22Rv1 (cell line): Measurements from ENCODE around the gene EPS8L1.

Experiments used
- H3K27ac ChIP-seq: fragments of 450-650 bp; 2 replicates; pipeline ENCODE4 v1.5.1; 2017
- ZFX ChIP-seq: fragments of 450-650 bp; IDR thresholded peaks from 2 replicates; pipeline ENCODE4 v1.6.1; 2017; ENCODE audit warnings: antibody characterized with exemption, borderline replicate concordance
- TF ChIP-seq, protein P1 (sequence below): fragments of 450-650 bp; IDR thresholded peaks from 2 replicates; pipeline ENCODE4 v1.5.1; 2017; ENCODE audit warnings: mild to moderate bottlenecking

EPS8L1 gene

DNA sequence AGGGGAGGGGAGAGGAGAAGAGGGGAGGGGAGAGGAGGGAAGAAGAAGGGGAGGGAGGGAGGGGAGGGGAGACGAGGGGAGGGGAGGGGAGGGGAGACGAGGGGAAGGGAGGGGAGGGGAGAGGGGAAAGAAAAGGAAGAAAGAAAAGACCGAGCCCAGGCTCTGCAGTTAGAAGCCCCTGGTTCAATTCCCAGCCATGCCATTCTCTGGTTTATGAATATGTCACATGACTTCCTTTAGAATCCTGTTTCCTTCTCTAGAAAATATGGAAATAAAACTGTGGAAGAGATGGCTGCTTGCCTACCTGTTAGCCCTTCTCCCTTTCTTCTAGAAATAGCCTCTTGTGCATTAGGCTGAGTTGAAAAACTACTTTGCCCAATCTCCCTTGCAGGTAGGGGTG lies 59.1 kb downstream of the EPS8L1 start:
- no peak for TF ChIP-seq ZFX
- TF ChIP-seq, protein P1, sequence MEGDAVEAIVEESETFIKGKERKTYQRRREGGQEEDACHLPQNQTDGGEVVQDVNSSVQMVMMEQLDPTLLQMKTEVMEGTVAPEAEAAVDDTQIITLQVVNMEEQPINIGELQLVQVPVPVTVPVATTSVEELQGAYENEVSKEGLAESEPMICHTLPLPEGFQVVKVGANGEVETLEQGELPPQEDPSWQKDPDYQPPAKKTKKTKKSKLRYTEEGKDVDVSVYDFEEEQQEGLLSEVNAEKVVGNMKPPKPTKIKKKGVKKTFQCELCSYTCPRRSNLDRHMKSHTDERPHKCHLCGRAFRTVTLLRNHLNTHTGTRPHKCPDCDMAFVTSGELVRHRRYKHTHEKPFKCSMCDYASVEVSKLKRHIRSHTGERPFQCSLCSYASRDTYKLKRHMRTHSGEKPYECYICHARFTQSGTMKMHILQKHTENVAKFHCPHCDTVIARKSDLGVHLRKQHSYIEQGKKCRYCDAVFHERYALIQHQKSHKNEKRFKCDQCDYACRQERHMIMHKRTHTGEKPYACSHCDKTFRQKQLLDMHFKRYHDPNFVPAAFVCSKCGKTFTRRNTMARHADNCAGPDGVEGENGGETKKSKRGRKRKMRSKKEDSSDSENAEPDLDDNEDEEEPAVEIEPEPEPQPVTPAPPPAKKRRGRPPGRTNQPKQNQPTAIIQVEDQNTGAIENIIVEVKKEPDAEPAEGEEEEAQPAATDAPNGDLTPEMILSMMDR: no peak
- H3K27ac ChIP-seq: no peak overlapping the region

DNA sequence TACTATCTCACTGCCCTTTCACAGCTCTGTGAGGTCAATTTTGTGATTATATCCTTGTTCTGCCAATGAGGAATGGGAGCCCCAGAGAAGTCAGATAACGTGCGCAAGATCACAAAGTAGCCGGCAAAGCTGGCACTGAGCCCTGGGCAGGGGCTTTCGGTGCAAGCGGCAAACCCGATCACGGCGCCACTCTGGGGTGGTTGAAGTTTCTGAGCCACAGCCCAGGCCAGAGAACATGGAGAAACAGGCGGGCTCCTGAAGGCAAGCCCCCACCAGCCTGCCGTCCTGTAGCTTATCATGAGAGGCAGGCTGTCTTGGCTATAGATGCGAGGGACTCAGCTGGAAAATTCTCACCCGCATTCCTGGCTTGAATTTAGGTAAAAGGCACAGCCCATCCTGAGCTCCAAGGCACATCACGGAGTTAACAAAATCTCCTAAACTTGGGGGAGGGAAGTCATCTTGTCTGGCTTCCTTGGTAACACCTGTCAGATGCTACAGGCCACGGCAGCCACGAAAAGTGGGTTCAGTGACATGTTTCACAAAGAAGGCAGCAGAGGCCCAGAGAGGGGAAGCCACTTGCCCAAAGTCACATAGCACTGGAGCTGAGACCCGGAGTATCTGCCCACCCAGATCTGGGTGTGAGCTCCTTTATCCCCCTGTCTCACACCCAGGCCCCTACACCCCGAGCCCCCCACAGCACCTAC lies 60.9 kb downstream of the EPS8L1 start:
- no peak for TF ChIP-seq ZFX
- TF ChIP-seq, protein P1: no peak
- H3K27ac ChIP-seq: no peak overlapping the region
